DMS53 treated with DMSO at 0.1 percent for 48 hours (cell line): ENCODE measurements around the gene KIAA1755.

ENCODE experiments used
- DNase-seq: peaks from one replicate; lab custom pipeline; 2025; ENCODE audit not compliant: unreplicated experiment; lab: John Stamatoyannopoulos, UW

The KIAA1755 gene

GRCh38 chr20:38167851-38168760 lies 92.4 kb downstream of the KIAA1755 start:
- DNase-seq, result no peak

- DNase-seq, result no peak
Measured at GRCh38 chr20:38167328-38167850, 93.1 kb downstream of the KIAA1755 start.

GRCh38 chr20:38166703-38167233 lies 93.8 kb downstream of the KIAA1755 start:
- no peak for DNase-seq

GRCh38 chr20:38165966-38166702 lies 94.4 kb downstream of the KIAA1755 start:
- DNase-seq, result no peak

GRCh38 chr20:38165089-38165965 lies 95.2 kb downstream of the KIAA1755 start, which contains the start of gene TGM2:
TSS of gene TGM2 (minus strand) at chr20:38165270. CDS start at chr20:38165198, 72 bp downstream.
- peak; percentile 87 for DNase-seq

GRCh38 chr20:38164624-38165088 lies 95.9 kb downstream of the KIAA1755 start:
- no peak for DNase-seq

- DNase-seq, result no peak
Measured at GRCh38 chr20:38164069-38164468, 96.5 kb downstream of the KIAA1755 start.

GRCh38 chr20:38162878-38163875 lies 97.4 kb downstream of the KIAA1755 start:
- DNase-seq, result no peak

- no peak for DNase-seq
Measured at GRCh38 chr20:38162149-38162548, 98.4 kb downstream of the KIAA1755 start.

- no peak for DNase-seq
Measured at GRCh38 chr20:38161412-38161774, 99.1 kb downstream of the KIAA1755 start.
